Measurements from ENCODE around the gene CPN2. TPM values are rescaled to one million over a fixed set of nuclear protein-coding genes. Genes with fewer than 3 reads are reported as not detected.

Gene CPN2
- total RNA-seq, 3 donors from 2014 or later, result 0.14 TPM; not detected in 2

- ATAC-seq, result no peak
- intact Hi-C loops (cut with DNase I, micrococcal nuclease), result loop anchor here (2.0 kb wide), 1 partner anchor 71 kb away; no protein-coding TSS in a partner anchor
- H3K4me1 ChIP-seq (ENCODE audit: low read depth), result peaks cover 11% of the 10 kb centered on the region
- H3K9me3 ChIP-seq, result no peaks in the 10 kb centered on the region
- no peak for DNase-seq
- no peak overlapping the region for H3K4me3 ChIP-seq
- no peaks in the 10 kb centered on the region for H3K36me3 ChIP-seq (ENCODE audit: low read depth)
- TF ChIP-seq, protein P1, sequence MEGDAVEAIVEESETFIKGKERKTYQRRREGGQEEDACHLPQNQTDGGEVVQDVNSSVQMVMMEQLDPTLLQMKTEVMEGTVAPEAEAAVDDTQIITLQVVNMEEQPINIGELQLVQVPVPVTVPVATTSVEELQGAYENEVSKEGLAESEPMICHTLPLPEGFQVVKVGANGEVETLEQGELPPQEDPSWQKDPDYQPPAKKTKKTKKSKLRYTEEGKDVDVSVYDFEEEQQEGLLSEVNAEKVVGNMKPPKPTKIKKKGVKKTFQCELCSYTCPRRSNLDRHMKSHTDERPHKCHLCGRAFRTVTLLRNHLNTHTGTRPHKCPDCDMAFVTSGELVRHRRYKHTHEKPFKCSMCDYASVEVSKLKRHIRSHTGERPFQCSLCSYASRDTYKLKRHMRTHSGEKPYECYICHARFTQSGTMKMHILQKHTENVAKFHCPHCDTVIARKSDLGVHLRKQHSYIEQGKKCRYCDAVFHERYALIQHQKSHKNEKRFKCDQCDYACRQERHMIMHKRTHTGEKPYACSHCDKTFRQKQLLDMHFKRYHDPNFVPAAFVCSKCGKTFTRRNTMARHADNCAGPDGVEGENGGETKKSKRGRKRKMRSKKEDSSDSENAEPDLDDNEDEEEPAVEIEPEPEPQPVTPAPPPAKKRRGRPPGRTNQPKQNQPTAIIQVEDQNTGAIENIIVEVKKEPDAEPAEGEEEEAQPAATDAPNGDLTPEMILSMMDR (IDR thresholded peaks at IDR 0.05), result no peak
Observed at GRCh38 chr3:194333981-194334320, 17.2 kb downstream of the CPN2 start.

DNA sequence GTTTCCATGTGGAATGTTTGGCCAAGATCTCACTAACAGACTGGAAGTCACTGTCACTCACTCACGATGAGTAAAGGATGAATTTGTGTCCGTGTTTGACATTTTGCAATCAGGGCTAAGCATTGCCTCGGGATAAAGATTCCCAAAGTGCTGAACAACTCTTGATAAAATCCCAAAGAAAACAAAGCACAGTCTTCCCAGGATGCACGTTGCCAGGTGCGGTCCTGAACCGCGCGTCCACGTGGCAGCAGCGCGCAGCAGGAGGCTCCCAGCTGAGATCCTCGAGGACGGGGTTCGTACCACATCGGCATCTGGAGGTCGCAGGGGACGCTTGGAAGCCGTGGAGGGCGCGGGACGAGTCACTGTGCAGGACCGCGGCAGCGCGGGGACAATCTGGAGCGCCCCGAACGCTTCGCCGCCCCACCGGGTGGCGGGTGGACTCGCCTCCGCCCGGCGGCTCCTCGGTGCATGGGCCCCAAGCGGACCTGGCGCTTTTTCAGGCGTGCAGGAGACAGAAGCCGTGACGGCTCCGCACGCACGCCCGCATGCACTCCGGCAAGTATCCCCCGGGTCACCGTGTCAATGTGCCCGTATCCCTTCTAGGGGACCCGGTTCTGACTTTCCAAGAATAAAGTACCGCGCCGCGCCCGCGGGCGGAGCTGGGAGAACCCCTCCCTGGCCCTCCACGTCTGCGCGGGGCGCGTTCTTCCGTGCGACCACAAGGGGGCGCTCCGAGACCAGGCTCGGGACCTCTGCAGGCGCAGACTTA lies 17.7 kb downstream of the CPN2 start:
- intact Hi-C loops (cut with DNase I, micrococcal nuclease), result loop anchor here in 1 of 2 donors (2.0 kb wide), 1 partner anchor 71 kb away; no protein-coding TSS in a partner anchor
- TF ChIP-seq, protein P1 (IDR thresholded peaks at IDR 0.05), result peak; percentile 97
- ATAC-seq (peak; percentile 97), DNase-seq (peak; percentile 88 to 93 (median 90))
- Histone ChIP-seq H3K9me3 (no peaks in the 10 kb centered on the region), H3K4me1 (ENCODE audit: low read depth) (peaks cover 11% of the 10 kb centered on the region), H3K36me3 (ENCODE audit: low read depth) (no peaks in the 10 kb centered on the region), H3K4me3 (no peak overlapping the region)

GRCh38 chr3:194332858-194333211 lies 18.3 kb downstream of the CPN2 start:
- Histone ChIP-seq H3K4me1 (ENCODE audit: low read depth) (peaks cover 11% of the 10 kb centered on the region), H3K4me3 (no peak overlapping the region), H3K9me3 (no peaks in the 10 kb centered on the region), H3K36me3 (ENCODE audit: low read depth) (no peaks in the 10 kb centered on the region)
- DNase-seq (no peak), ATAC-seq (no peak)
- TF ChIP-seq, protein P1 (IDR thresholded peaks at IDR 0.05), result no peak
- intact Hi-C loops (cut with DNase I, micrococcal nuclease), result loop anchor here in 1 of 2 donors (2.0 kb wide), 1 partner anchor 72 kb away; no protein-coding TSS in a partner anchor

GRCh38 chr3:194330579-194330978 lies 20.5 kb downstream of the CPN2 start:
- TF ChIP-seq, protein P1 (IDR thresholded peaks at IDR 0.05), result no peak
- DNase-seq (no peak), ATAC-seq (no peak)
- Histone ChIP-seq H3K4me1 (ENCODE audit: low read depth) (peaks cover 11% of the 10 kb centered on the region), H3K36me3 (ENCODE audit: low read depth) (no peaks in the 10 kb centered on the region), H3K4me3 (no peak overlapping the region), H3K9me3 (no peaks in the 10 kb centered on the region)
- intact Hi-C loops (cut with DNase I, micrococcal nuclease), result no loop called here

DNA sequence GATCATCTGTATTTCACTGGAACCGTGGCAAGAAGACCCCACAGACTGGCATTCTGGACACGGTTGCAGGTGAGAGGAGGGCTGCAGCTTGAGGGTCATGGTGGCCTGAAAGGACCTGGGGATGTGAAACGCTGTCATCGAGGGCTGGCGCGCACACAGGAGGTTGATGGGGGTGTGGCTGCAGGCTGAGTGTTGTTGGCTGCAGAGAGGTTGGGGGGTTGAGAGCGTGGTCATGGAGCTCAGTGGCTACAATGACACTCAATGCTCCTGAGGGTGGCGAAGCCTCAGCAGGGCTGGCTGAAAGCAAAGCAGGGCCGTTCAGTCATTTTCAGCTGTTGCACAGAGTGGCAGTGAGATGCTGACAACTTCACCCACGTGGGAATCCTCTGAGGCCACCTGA lies 21.0 kb downstream of the CPN2 start:
- ATAC-seq (no peak), DNase-seq (no peak)
- no peaks in the 10 kb centered on the region for H3K9me3 ChIP-seq
- no peaks in the 10 kb centered on the region for H3K36me3 ChIP-seq (ENCODE audit: low read depth)
- H3K4me1 ChIP-seq (ENCODE audit: low read depth), result peaks cover 11% of the 10 kb centered on the region
- TF ChIP-seq, protein P1 (IDR thresholded peaks at IDR 0.05), result no peak
- intact Hi-C loops (cut with DNase I, micrococcal nuclease), result no loop called here
- H3K4me3 ChIP-seq, result no peak overlapping the region
